Mammary epithelial cell (primary cell): ENCODE results near the gene SOX5.

ENCODE experiments used
- CTCF ChIP-seq, 2 donors: IDR thresholded peaks in 1 of 2; conservative IDR thresholded peaks in 1 of 2; 2 replicates each; pipeline ENCODE4 v1.5.1; 2011 to 2012; ENCODE audit warnings: inconsistent platforms in 2 of 2, low read length in 2 of 2, mild to moderate bottlenecking in 2 of 2, control low read depth in 1 of 2, low read depth in 1 of 2; ENCODE audit not compliant: insufficient read depth in 1 of 2; ENCODE audit errors: extremely low read depth in 1 of 2
- EZH2 ChIP-seq: IDR thresholded peaks from 2 replicates; pipeline ENCODE4 v1.6.1; 2012; ENCODE audit warnings: low read length, inconsistent platforms, borderline replicate concordance

- no peak for TF ChIP-seq EZH2
- no peak for TF ChIP-seq CTCF (conservative IDR thresholded peaks at IDR 0.05 in 1 of 2, IDR thresholded peaks at IDR 0.05 in 1 of 2; ENCODE audit: extremely low read depth in 1 of 2, insufficient read depth in 1 of 2, low read depth in 1 of 2, low read length in 2 of 2)
Measured at GRCh38 chr12:23949348-23950209, at the start of gene SOX5.
